ENCODE results near the gene PLEKHO2.
"Not testable (repeated sequence)": the region's sequence is repeated elsewhere in the genome, so short reads cannot be mapped to it uniquely, and the experiment has no call there.

GRCh38 chr15:64795921-64796320 lies 45.8 kb upstream of the PLEKHO2 start:
- TF ChIP-seq EZH2phosphoT487 (IDR thresholded peaks at IDR 0.05; ENCODE audit: insufficient read depth, low read depth); EZH2 (IDR thresholded peaks at IDR 0.05; ENCODE audit: insufficient read depth, poor library complexity, severe bottlenecking): not testable (repeated sequence)
